CD4-positive, alpha-beta T cell treated with Interleukin-17A for 4 hours (primary cell): ENCODE data around the gene IRF2.

Source experiments
- DNase-seq: peaks from one replicate; pipeline ENCODE4 v3.0.0-alpha.2; 2020; ENCODE audit warnings: mixed read lengths

IRF2 gene

GRCh38 chr4:184473499-184474262, 669 bp downstream of the IRF2 start:
- peak; percentile 62 for DNase-seq

GRCh38 chr4:184472614-184473498, 1.5 kb downstream of the IRF2 start:
- DNase-seq: peak; percentile 53

DNA sequence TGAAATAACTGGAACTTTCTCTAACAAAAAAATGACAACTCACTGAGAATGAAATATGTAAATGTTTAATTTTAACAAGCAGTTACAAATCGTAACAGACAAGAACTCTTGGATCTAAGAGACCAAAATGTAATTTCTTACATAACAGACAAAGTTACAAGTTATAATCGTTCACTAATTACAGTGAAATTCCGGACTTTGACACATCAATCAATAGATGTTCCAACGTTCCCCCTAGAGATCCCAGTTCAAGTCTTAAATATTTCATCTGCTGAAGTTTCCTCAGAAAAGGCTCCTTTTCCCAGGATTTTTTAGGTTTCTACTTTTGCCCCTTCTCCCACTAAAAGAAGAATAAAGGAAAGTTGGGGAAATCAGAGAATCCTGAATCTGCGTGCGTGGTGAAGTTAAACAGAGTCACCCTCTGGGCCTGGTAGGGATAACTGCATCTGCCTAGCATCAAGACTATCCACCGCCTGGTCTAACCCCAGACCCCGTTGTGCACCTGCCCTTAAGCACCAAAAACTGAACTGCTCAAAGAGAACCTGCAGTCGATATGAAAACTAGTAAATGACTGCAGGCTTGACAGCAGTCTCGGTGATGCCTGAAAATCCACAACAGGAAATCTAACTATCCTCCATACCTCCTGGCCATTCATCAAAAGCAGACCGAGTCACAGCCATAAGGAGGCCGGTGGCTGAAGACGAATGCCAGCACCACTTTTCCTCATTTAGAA, 2.3 kb downstream of the IRF2 start:
- peak; percentile 25 for DNase-seq

- DNase-seq: no peak
Measured at GRCh38 chr4:184470785-184471110, 3.6 kb downstream of the IRF2 start.

GRCh38 chr4:184466634-184467033, 7.7 kb downstream of the IRF2 start:
- no peak for DNase-seq

DNA sequence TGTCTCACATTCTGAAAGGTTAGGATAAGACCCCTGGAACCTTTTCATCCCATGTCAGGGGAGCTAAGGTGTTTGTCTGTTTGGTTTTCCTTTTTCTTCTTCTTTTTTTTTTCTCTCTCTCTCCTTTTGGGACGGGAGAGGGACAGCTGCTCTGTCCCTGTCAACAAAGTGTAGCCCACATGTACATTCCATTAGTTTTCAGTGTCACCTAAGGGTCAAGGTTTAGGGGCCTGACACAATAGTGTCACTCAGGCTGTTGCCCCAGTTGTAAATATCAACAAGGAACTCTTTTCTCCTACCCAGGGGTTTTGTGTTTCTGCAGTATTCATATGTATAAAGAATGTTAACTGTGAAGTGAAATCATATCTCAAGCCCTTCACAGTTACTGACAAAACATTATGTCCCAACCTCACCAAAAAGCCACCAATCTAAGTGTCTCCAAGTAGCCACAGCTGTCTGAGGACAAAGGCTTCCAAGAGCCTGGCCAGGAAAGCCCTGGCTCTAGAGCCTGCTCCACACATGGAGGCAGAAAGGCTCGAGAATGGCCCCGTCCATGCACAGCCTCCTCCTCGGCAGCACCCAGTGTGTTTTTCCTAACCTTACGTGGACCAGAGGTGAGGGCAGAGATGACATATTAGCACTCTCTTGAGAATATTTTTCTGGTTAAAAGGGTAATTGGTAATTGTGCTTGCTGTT, 9.4 kb downstream of the IRF2 start:
- DNase-seq: no peak

GRCh38 chr4:184463856-184464255, 10.5 kb downstream of the IRF2 start:
- no peak for DNase-seq

DNA sequence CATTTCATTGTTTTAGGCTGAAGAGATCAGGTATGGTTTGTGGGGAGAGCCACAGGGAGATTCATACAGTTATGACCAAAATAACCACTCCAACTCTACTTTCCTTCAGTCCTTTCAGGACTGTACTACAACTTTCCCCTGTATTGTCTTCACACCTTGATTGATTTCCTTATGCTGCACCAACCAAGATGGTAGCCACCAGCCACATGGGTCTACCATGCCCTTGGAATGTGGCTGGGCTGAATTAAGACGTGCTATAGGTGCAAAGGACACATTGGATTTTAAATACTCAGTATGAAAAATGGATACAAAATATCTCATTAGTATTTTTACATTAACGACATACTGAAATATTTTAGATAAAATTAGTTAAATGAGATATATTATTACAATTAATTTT, 11.2 kb downstream of the IRF2 start:
- no peak for DNase-seq

GRCh38 chr4:184462724-184463123, 11.6 kb downstream of the IRF2 start:
- no peak for DNase-seq

DNA sequence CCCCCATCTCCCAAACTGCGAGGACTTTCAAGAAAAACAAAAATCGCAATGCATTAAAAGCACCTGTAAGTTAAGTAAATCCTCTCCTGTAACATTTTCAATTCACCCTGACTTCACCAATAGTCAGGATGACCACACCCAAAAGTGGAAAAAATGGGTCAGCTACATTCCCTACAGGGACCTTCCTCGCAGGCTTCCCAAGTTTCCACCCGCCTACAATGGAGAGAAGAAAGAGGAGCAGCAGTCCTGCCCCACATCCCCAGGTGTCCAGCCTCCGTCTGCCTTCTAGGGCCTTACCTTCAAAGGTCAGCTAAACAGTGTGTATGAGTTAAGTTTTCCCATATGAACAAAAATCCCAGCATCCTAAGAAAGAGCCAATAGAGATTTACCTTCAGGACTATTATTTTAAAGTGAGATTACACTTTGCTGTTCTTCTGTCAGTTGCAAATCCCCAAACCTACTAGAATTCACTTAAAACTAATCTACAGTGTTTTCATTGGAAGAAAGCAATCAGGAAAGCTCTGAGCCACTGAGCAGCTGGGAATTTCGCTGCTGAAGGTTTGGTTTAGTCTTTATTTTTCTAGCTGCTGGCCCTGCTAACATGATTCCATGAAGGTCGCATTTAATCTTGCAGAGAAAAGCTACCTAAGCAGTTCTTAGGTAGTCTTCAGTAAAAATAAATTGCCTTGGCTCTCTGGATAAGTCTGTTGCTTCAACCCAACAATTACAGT, 12.5 kb downstream of the IRF2 start:
- DNase-seq: no peak

GRCh38 chr4:184460499-184461285, 13.7 kb downstream of the IRF2 start:
- DNase-seq: no peak

GRCh38 chr4:184459413-184459812, 14.9 kb downstream of the IRF2 start:
- DNase-seq: no peak

DNA sequence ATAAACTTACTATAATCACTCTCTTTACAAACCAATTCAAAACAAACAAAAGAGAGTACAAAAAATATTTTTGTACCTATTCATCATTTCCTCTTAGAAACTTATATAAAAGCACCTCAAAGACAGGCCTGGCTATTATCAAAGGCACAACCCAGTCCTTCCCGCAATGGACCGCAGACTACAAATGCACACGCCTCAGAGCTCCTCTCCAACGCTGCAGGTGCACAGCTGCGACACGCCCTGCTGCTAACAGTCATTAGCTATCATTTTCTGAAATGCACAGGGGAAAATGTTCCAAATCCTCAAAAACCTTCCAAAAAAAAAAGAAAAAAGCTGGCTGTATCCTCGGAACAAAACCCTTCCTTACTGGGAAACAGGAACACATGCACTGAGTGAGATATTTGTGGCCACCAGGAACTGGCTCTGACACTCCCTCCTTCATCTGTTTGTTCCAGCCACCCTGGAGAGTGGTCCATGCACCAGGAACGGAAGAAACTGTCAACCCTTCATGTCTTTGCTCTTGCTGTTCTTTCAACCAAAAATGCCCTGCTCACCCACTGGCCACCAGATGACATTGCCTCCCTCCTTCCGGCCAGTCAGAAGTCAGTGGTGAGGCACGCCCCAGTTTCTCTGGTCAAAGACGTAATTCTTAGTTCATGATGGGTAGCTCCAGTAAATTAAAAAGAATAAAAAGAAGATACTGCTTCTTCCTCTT, 16.7 kb downstream of the IRF2 start:
- no peak for DNase-seq

GRCh38 chr4:184456337-184456736, 18.0 kb downstream of the IRF2 start:
- DNase-seq: no peak

DNA sequence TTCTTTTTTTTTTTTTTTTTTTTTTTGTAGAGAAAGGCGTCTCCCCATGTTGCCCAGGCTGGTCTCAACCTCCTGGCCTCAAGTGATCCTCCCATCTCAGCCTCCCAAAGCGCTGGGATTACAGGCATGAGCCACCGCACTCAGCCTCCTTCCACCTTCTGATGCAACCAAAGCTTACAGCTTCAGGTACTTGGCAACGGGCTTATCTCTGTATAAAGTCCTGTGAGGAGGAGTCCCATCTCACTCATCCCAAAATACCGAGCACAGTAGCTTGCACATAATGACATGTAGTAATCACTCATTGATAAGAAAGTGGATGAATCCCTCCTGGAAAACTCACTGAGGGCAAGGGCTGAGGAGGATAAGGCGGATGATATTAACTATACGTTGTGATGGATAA, 19.1 kb downstream of the IRF2 start:
- no peak for DNase-seq

GRCh38 chr4:184453365-184454160, 20.8 kb downstream of the IRF2 start:
- peak; percentile 65 for DNase-seq

DNA sequence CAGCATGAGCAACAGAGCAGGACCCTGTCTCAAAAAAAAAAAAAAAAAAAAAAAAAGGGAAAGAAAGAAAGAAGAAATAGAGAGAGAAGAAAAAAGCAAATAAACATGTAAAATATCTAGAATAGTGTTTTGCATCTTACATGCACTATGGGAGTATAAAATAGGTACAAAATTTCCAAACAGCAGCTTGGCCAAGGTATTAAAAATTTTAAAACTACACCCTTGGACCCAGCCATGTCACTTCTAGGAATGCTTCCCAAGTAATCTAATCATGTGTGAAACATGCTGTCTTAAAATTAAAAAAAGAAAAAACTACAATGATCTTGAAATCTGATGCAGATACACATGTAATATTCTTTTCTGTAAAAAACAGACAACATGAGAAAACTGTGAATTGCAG, 21.6 kb downstream of the IRF2 start:
- DNase-seq: no peak

DNA sequence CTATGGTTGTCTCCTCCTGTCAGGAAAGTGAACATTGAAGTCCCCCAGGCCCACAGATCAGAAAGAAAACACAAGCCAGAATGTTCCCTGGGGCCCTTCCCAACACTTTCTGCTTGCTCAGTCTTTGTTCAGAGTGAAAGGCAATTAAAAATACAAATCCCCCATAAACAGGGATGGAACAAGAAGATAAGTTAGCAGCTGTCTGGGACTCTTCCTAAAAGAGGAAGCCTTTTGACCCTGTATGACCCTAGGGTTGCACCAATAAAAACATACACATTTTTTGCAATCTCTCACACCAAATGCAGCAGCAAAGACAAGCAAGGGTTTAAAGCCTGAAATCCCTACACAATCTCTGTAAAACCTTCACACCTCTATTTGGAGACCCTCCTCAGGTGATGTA, 22.6 kb downstream of the IRF2 start:
- DNase-seq: no peak

- DNase-seq: no peak
Measured at GRCh38 chr4:184450743-184451535, 23.4 kb downstream of the IRF2 start.
